Body of pancreas (tissue), 4 donors: Measurements from ENCODE around the gene SRD5A1. TPM values are rescaled to one million over a fixed set of nuclear protein-coding genes. Genes with fewer than 3 reads are reported as not detected.

Source experiments
- ATAC-seq: fragments of 150-250 bp; one replicate; pipeline ENCODE4 v1.9.1; 2016
- DNase-seq, 4 donors: peaks; one replicate each; pipeline ENCODE4 v3.0.0-alpha.2; 2019
- H3K27ac ChIP-seq, 4 donors: fragments of 200-600 bp; sonication (generic); 1 replicate in 3 of 4; 2 replicates in 1 of 4; pipeline versions ENCODE4 v1.5.1 to v1.6.1; 2016 to 2019; ENCODE audit warnings: mild to moderate bottlenecking in 1 of 4, mixed read lengths in 1 of 4, moderate library complexity in 1 of 4
- H3K27me3 ChIP-seq, 2 donors: fragments of 200-600 bp; sonication (generic); one replicate each; pipeline ENCODE4 v1.6.0; 2016; ENCODE audit warnings: mild to moderate bottlenecking in 1 of 2
- H3K36me3 ChIP-seq, 2 donors: fragments of 200-600 bp; sonication (generic); replicated peaks in 1 of 2; 2 replicates each; pipeline ENCODE4 v1.5.1; 2016; ENCODE audit warnings: low read depth in 2 of 2; ENCODE audit not compliant: insufficient read depth in 1 of 2
- H3K4me1 ChIP-seq: fragments of 200-600 bp; sonication (generic); one replicate; pipeline ENCODE4 v1.6.0; 2016
- H3K4me3 ChIP-seq, 2 donors: fragments of 200-600 bp; sonication (generic); 1 replicate in 1 of 2; 2 replicates in 1 of 2; pipeline ENCODE4 v1.5.1; 2016 to 2019
- H3K9me3 ChIP-seq, 3 donors: fragments of 200-600 bp; sonication (generic); 1 replicate in 2 of 3; 2 replicates in 1 of 3; pipeline ENCODE4 v1.5.1; 2016
- CTCF ChIP-seq, 7 experiments: fragments of 450-650 bp in 4 of 7; fragments of 200-600 bp in 3 of 7; sonication (generic) in 3 of 7; IDR thresholded peaks; one replicate each; pipeline ENCODE4 v1.5.1; 2016 to 2019; ENCODE audit warnings: antibody characterized with exemption in 7 of 7
- POLR2A ChIP-seq, 3 donors: fragments of 450-650 bp; IDR thresholded peaks; one replicate each; pipeline ENCODE4 v1.6.1; 2016; ENCODE audit warnings: antibody characterized with exemption in 3 of 3, mild to moderate bottlenecking in 2 of 3
- WGBS, 2 donors: methylation state at CpG; one replicate each; pipeline ENCODE4 v1.1.5; 2017; 5-methylcytosine and 5-hydroxymethylcytosine counted together
- intact Hi-C: fragments of 100-400 bp; cut with DNase I; formaldehyde crosslinking; loops from one replicate; pipeline ENCODE4 v1.15.1; 2023
- total RNA-seq, 2 donors: library from RNA; depleted of rRNA; stranded (reverse); fragments of >200 nt; gene quantifications; one replicate each; pipeline ENCODE4 v1.1.0, GENCODE V29; 2016

SRD5A1 gene
- total RNA-seq, 2 donors from 2014 or later, result 1.6 to 4.2 TPM

- no peaks in the 10 kb centered on the region for H3K9me3 ChIP-seq
- WGBS, 2 donors, result 45 to 61% methylated on average over 5 of the region's 5 CpGs
- DNase-seq (peak in 2 of 4 donors; percentile 13 to 21), ATAC-seq (no peak)
- TF ChIP-seq CTCF (IDR thresholded peaks at IDR 0.05), result no peak
- no peak for TF ChIP-seq POLR2A (IDR thresholded peaks at IDR 0.05)
- peaks cover 15% of the 10 kb centered on the region for H3K4me1 ChIP-seq
- no peaks in the 10 kb centered on the region for H3K36me3 ChIP-seq
- H3K27ac ChIP-seq, result no peak overlapping the region
- H3K27me3 ChIP-seq, result no peaks in the 10 kb centered on the region
- H3K4me3 ChIP-seq, result no peak overlapping the region
- intact Hi-C loops, result loop anchor here (5.0 kb wide), 1 partner anchor 66 kb away; no protein-coding TSS in a partner anchor
Measured at GRCh38 chr5:6636293-6636692, 3.1 kb downstream of the SRD5A1 start.

GRCh38 chr5:6637022-6637421 is 3.8 kb downstream of the SRD5A1 start:
- peaks cover 8% of the 10 kb centered on the region for H3K4me1 ChIP-seq
- DNase-seq (no peak), ATAC-seq (no peak)
- no peaks in the 10 kb centered on the region for H3K9me3 ChIP-seq
- H3K36me3 ChIP-seq, result no peaks in the 10 kb centered on the region
- intact Hi-C loops, result loop anchor here (5.0 kb wide), 1 partner anchor 65 kb away; no protein-coding TSS in a partner anchor
- no peaks in the 10 kb centered on the region for H3K27me3 ChIP-seq
- H3K4me3 ChIP-seq, result no peak overlapping the region
- TF ChIP-seq CTCF (IDR thresholded peaks at IDR 0.05) (no peak), POLR2A (IDR thresholded peaks at IDR 0.05) (no peak)
- WGBS, 2 donors, result 83 to 85% methylated on average over 10 of the region's 10 CpGs
- no peak overlapping the region for H3K27ac ChIP-seq

- no peak for ATAC-seq
- 72 to 73% methylated on average over 6 of the region's 6 CpGs for WGBS, 2 donors
- Histone ChIP-seq H3K27ac (no peak overlapping the region), H3K9me3 (no peaks in the 10 kb centered on the region), H3K4me3 (no peak overlapping the region), H3K36me3 (no peaks in the 10 kb centered on the region), H3K27me3 (no peaks in the 10 kb centered on the region), H3K4me1 (peaks cover 5% of the 10 kb centered on the region)
- no peak for TF ChIP-seq POLR2A (IDR thresholded peaks at IDR 0.05)
- TF ChIP-seq CTCF (IDR thresholded peaks at IDR 0.05), result no peak
- intact Hi-C loops, result loop anchor here (5.0 kb wide), 1 partner anchor 65 kb away; no protein-coding TSS in a partner anchor
- no peak for DNase-seq
Measured at GRCh38 chr5:6637590-6637989, 4.3 kb downstream of the SRD5A1 start.

GRCh38 chr5:6638236-6638635 is 5.0 kb downstream of the SRD5A1 start:
- WGBS, 2 donors, result 63 to 67% methylated on average over 4 of the region's 4 CpGs
- intact Hi-C loops, result loop anchor here (5.0 kb wide), 1 partner anchor 64 kb away; no protein-coding TSS in a partner anchor
- no peak for ATAC-seq

More at GRCh38 chr5:6638236-6638635, 5.0 kb downstream of the SRD5A1 start:
- peaks cover 5% of the 10 kb centered on the region for H3K4me1 ChIP-seq
- no peaks in the 10 kb centered on the region for H3K36me3 ChIP-seq
- no peak for DNase-seq
- TF ChIP-seq CTCF (IDR thresholded peaks at IDR 0.05) (no peak), POLR2A (IDR thresholded peaks at IDR 0.05) (no peak)
- H3K9me3 ChIP-seq, result no peaks in the 10 kb centered on the region
- no peak overlapping the region for H3K27ac ChIP-seq
- no peaks in the 10 kb centered on the region for H3K27me3 ChIP-seq
- H3K4me3 ChIP-seq, result no peak overlapping the region
